Testis (tissue), 3 donors: ENCODE measurements around the gene TSGA10IP. TPM values are rescaled to one million over a fixed set of nuclear protein-coding genes. Genes with fewer than 3 reads are reported as not detected.

Source experiments
- DNase-seq: peaks from one replicate; pipeline ENCODE4 v3.0.0-alpha.2; 2019
- H3K27ac ChIP-seq, 2 donors: fragments of 200-600 bp; sonication (generic); one replicate each; pipeline ENCODE4 v1.5.1; 2019
- H3K27me3 ChIP-seq: fragments of 200-600 bp; sonication (generic); one replicate; pipeline ENCODE4 v1.5.1; 2019
- H3K36me3 ChIP-seq: fragments of 200-600 bp; sonication (generic); one replicate; pipeline ENCODE4 v1.5.1; 2017; ENCODE audit warnings: low read depth; ENCODE audit errors: missing control alignments
- H3K4me1 ChIP-seq: fragments of 200-600 bp; sonication (generic); one replicate; pipeline ENCODE4 v1.5.1; 2019
- H3K4me3 ChIP-seq, 2 donors: fragments of 200-600 bp; sonication (generic); one replicate each; pipeline ENCODE4 v1.5.1; 2017 to 2019
- H3K9me3 ChIP-seq: fragments of 200-600 bp; sonication (generic); one replicate; pipeline ENCODE4 v1.5.1; 2017
- CTCF ChIP-seq, 3 experiments: fragments of 450-650 bp in 2 of 3; fragments of 200-600 bp in 1 of 3; sonication (generic) in 1 of 3; IDR thresholded peaks; one replicate each; pipeline ENCODE4 v1.5.1; 2016 to 2019; ENCODE audit warnings: antibody characterized with exemption in 3 of 3, mild to moderate bottlenecking in 2 of 3, moderate library complexity in 1 of 3
- POLR2A ChIP-seq: fragments of 450-650 bp; IDR thresholded peaks from one replicate; pipeline ENCODE4 v1.6.1; 2017; ENCODE audit warnings: antibody characterized with exemption, mild to moderate bottlenecking, moderate library complexity
- WGBS, 2 donors: methylation state at CpG; one replicate each; pipeline ENCODE4 v1.1.5; 2018; 5-methylcytosine and 5-hydroxymethylcytosine counted together
- intact Hi-C: fragments of 100-400 bp; cut with DNase I; formaldehyde crosslinking; loops from one replicate; pipeline ENCODE4 v1.15.1; 2023; ENCODE audit warnings: low total_unique reads
- polyA plus RNA-seq: library from polyadenylated mRNA; stranded (reverse); fragments of 350-450 nt; fragmentation: Illumina TruSeq; extraction: RNeasy Lipid Tissue Mini Kit (QIAGEN cat#74804); gene quantifications from one replicate; pipeline ENCODE4 v1.2.3, GENCODE V29; 2014; ENCODE audit warnings: low read depth, low replicate concordance; ENCODE audit not compliant: insufficient read depth
- total RNA-seq, 2 donors: library from RNA; depleted of rRNA; stranded (reverse); fragments of >200 nt; gene quantifications; one replicate each; pipeline ENCODE4 v1.2.3, GENCODE V29; 2016

Gene TSGA10IP
- total and polyA plus RNA-seq, 3 donors from 2014 or later, result 5.4 to 17.8 (median 5.5) TPM

- H3K27ac ChIP-seq, result peak overlapping the region in 1 of 2 donors; percentile 98
- H3K9me3 ChIP-seq, result no peaks in the 10 kb centered on the region
- H3K36me3 ChIP-seq, result no peaks in the 10 kb centered on the region
- WGBS, 2 donors, result 41 to 49% methylated on average over 5 to 6 of the region's 6 CpGs
- TF ChIP-seq CTCF (IDR thresholded peaks at IDR 0.05) (no peak), POLR2A (no peak)
- no peak for DNase-seq
- H3K4me1 ChIP-seq, result peaks cover 16% of the 10 kb centered on the region
- H3K27me3 ChIP-seq, result no peaks in the 10 kb centered on the region
- intact Hi-C loops, result no loop called here
- H3K4me3 ChIP-seq, result peak overlapping the region in 1 of 2 donors; percentile 93
Measured at GRCh38 chr11:66003291-66003690, 58.0 kb downstream of the TSGA10IP start.

DNA sequence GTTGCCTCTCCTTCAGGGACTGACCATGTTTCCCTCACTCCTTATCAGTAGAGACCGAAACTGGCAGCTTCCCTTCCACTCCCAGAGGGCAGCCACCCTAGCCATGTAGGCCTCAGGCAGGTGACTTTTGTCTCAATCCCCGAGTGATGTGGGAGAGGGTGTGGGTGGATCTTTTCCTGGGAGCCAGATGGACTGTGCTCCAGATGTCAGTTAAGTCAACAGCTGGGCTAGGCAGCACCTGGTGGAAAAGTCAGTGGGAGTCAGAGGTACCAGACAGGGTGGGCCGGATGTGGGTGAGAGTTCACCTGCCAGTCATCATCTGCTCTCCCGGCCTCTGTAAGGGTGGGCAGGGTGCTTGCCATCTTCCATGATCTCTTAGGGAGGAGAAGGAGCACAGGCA lies 58.9 kb downstream of the TSGA10IP start:
- no peaks in the 10 kb centered on the region for H3K27me3 ChIP-seq
- DNase-seq, result no peak
- TF ChIP-seq CTCF (IDR thresholded peaks at IDR 0.05) (no peak), POLR2A (no peak)
- 49 to 63% methylated on average over 4 of the region's 4 CpGs for WGBS, 2 donors
- no peaks in the 10 kb centered on the region for H3K36me3 ChIP-seq
- intact Hi-C loops, result no loop called here
- no peak overlapping the region for H3K27ac ChIP-seq
- H3K4me3 ChIP-seq, result no peak overlapping the region
- H3K4me1 ChIP-seq, result peaks cover 16% of the 10 kb centered on the region
- H3K9me3 ChIP-seq, result no peaks in the 10 kb centered on the region

- WGBS, 2 donors, result 78 to 81% methylated on average over 13 of the region's 13 CpGs
- Histone ChIP-seq H3K27me3 (no peaks in the 10 kb centered on the region), H3K4me3 (no peak overlapping the region), H3K4me1 (peaks cover 8% of the 10 kb centered on the region), H3K36me3 (no peaks in the 10 kb centered on the region), H3K9me3 (no peaks in the 10 kb centered on the region), H3K27ac (no peak overlapping the region)
- intact Hi-C loops, result no loop called here
- TF ChIP-seq POLR2A (no peak), CTCF (IDR thresholded peaks at IDR 0.05) (no peak)
- DNase-seq, result no peak
Measured at GRCh38 chr11:66006134-66006890, 61.0 kb downstream of the TSGA10IP start.

- Histone ChIP-seq H3K4me3 (no peak overlapping the region), H3K27ac (no peak overlapping the region), H3K4me1 (peaks cover 11% of the 10 kb centered on the region), H3K36me3 (no peaks in the 10 kb centered on the region), H3K27me3 (no peaks in the 10 kb centered on the region), H3K9me3 (no peaks in the 10 kb centered on the region)
- TF ChIP-seq POLR2A (no peak), CTCF (IDR thresholded peaks at IDR 0.05) (no peak)
- no peak for DNase-seq
- intact Hi-C loops, result no loop called here
- WGBS, 2 donors, result 76% methylated on average over 4 of the region's 4 CpGs; no CpG with 5 or more reads in 1 of the 2 donors
Measured at GRCh38 chr11:66006891-66007176, 61.6 kb downstream of the TSGA10IP start.

DNA sequence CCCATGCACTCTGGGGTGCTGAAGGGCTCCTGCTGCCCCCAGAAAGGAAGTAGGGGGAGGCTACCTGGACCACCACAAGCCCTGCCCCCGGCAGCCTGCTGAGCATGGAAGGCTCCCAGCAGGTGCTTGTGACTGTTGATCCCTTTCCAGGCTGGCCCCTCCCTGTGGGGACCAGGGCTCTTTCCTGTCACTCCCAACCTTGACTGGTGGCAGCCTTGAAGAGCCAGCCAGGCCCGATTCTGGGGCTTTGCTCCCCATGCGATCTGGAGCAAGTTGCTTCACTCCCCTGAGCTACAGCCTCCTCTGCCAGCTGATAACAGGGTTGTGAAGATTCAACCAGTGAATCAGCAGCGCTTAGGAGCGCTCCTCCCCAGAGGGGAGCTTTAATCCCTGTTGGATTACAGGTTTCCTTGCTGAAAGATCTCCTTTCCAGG lies 61.9 kb downstream of the TSGA10IP start:
- intact Hi-C loops, result no loop called here
- 55% methylated on average over 5 of the region's 5 CpGs; no CpG with 5 or more reads in 1 of the 2 donors for WGBS, 2 donors
- TF ChIP-seq POLR2A (no peak), CTCF (IDR thresholded peaks at IDR 0.05) (no peak)
- no peak overlapping the region for H3K27ac ChIP-seq
- H3K27me3 ChIP-seq, result no peaks in the 10 kb centered on the region
- no peaks in the 10 kb centered on the region for H3K9me3 ChIP-seq
- H3K4me1 ChIP-seq, result peaks cover 11% of the 10 kb centered on the region
- no peak overlapping the region for H3K4me3 ChIP-seq
- DNase-seq, result peak; percentile 48
- no peaks in the 10 kb centered on the region for H3K36me3 ChIP-seq
